ENCODE data around the gene SYT15B.
"Not testable (repeated sequence)": the region's sequence is repeated elsewhere in the genome, so short reads cannot be mapped to it uniquely, and the experiment has no call there.

DNA sequence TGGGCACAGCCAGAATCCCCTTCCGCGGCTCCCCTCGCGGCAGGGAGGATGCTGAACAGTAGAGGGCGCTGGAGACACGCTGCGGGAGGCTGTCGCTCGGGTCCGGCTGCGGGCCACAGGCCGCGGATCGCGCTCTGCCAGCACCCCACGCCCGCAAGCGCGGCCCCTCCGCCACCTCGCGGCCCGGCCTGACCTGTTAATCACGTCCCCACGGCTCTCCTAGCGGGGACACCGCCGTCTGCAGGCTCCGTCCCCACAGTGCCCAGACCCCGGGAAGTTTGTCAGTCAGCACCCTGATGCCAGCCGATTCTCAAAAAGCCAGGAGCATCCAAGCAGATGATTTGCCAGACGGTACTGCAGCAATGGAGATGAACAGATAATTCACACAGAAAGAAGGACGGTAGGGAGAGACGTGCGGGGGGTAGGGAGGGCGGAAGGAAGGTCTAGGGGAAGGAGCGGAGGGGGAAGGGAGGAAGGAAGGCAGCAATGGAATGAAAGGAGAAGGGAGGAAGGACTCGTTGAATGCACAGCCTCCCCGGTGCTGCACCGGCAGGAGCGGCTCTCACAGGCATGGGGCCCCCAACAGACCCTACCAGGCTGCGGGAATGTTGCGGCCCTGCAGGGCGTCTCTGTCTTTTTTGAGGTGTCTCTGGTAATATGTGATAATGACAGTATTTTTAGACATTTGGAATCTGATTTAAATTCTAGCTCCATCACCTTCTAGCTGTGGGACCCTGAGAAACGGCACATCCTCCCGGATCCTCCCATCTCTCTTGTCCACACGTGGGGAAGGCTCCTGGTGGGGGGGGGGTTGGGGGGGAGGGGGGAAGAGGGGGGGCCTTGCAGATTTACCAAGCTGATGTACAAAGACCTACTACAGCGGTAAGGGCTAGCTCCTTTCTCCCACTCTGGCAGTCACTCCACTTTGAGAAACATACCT is 19.5 kb downstream of the SYT15B start:
- not testable (repeated sequence) for TF ChIP-seq EZH2phosphoT487 (IDR thresholded peaks at IDR 0.05; ENCODE audit: insufficient read depth, low read depth); EZH2 (IDR thresholded peaks at IDR 0.05; ENCODE audit: insufficient read depth, poor library complexity, severe bottlenecking)

Data from GM23248 (cell line).